Caco-2 (cell line): Measurements from ENCODE around the gene ATXN1. TPM values are rescaled to one million over a fixed set of nuclear protein-coding genes. Genes with fewer than 3 reads are reported as not detected.
A peak's percentile ranks its signal among the peaks of the same experiment; 100 is the strongest.

Source experiments
- BruUV-seq: library from RNA; stranded (reverse); fragments of 400-500 nt; replicated peaks from 2 replicates; lab custom pipeline; 2021; lab: Mats Ljungman, UMichigan
- CTCF ChIA-PET: fragments of 300-600 bp; sonication (Branson Sonifier 250); formaldehyde crosslinking; loops from one replicate; lab custom pipeline; 2022; ENCODE audit warnings: antibody characterized with exemption; lab: Charles Lee
- POLR2A ChIA-PET: fragments of 300-600 bp; sonication (Branson Sonifier 250); formaldehyde crosslinking; loops from one replicate; lab custom pipeline; 2022; ENCODE audit warnings: antibody characterized with exemption; lab: Charles Lee
- DNase-seq, 2 experiments: peaks; one replicate each; pipeline versions ENCODE4 v3.0.0 to v3.0.0-alpha.2; 2020 to 2022
- H3K27me3 ChIP-seq: replicated peaks from 2 replicates; pipeline ENCODE4 v1.6.0; 2011; ENCODE audit warnings: low read length; ENCODE audit not compliant: control insufficient read depth, insufficient read depth
- H3K36me3 ChIP-seq: 2 replicates; pipeline ENCODE4 v1.5.1; 2011; ENCODE audit warnings: low read length; ENCODE audit not compliant: control insufficient read depth, insufficient read depth
- H3K4me1 ChIP-seq: fragments of 250-450 bp; sonication (Bioruptor Pico); 2 replicates; pipeline ENCODE4 v1.5.1; 2020; ENCODE audit warnings: mild to moderate bottlenecking
- H3K4me3 ChIP-seq: 2 replicates; pipeline ENCODE4 v1.5.1; 2011; ENCODE audit warnings: low read depth, mild to moderate bottlenecking, control low read depth, low read length
- H3K9me3 ChIP-seq: fragments of 250-450 bp; sonication (Bioruptor Pico); 2 replicates; pipeline ENCODE4 v1.5.1; 2020; ENCODE audit warnings: mild to moderate bottlenecking, moderate library complexity
- H3K27ac Mint-ChIP-seq: one replicate; pipeline ENCODE4 v1.8.0; 2022; ENCODE audit warnings: mixed read lengths; ENCODE audit not compliant: unreplicated experiment
- H3K27me3 Mint-ChIP-seq: one replicate; pipeline ENCODE4 v1.8.0; 2022; ENCODE audit warnings: mixed read lengths; ENCODE audit not compliant: insufficient read depth, unreplicated experiment
- H3K36me3 Mint-ChIP-seq: one replicate; pipeline ENCODE4 v1.8.0; 2022; ENCODE audit warnings: mild to moderate bottlenecking, mixed read lengths; ENCODE audit not compliant: insufficient read depth, unreplicated experiment
- H3K4me1 Mint-ChIP-seq: one replicate; pipeline ENCODE4 v1.8.0; 2022; ENCODE audit warnings: low read depth, mixed read lengths; ENCODE audit not compliant: unreplicated experiment
- H3K4me3 Mint-ChIP-seq: one replicate; pipeline ENCODE4 v1.8.0; 2022; ENCODE audit warnings: mild to moderate bottlenecking, moderate library complexity, mixed read lengths; ENCODE audit not compliant: unreplicated experiment
- H3K9me3 Mint-ChIP-seq: one replicate; pipeline ENCODE4 v1.8.0; 2022; ENCODE audit warnings: mixed read lengths; ENCODE audit not compliant: unreplicated experiment
- CTCF ChIP-seq, 2 experiments: fragments of 200-600 bp in 1 of 2; IDR thresholded peaks; 1 replicate in 1 of 2; 2 replicates in 1 of 2; pipeline versions ENCODE4 v1.5.1 to v1.8.0; 2011 to 2022; ENCODE audit warnings: antibody characterized with exemption in 1 of 2, control low read depth in 1 of 2, inconsistent platforms in 1 of 2, low read depth in 1 of 2, low read length in 1 of 2, mild to moderate bottlenecking in 1 of 2, moderate library complexity in 1 of 2; ENCODE audit not compliant: insufficient read depth in 1 of 2, severe bottlenecking in 1 of 2, unreplicated experiment in 1 of 2
- intact Hi-C: fragments of 100-400 bp; cut with micrococcal nuclease; formaldehyde crosslinking; loops from one replicate; pipeline ENCODE4 v1.10.0; 2022; ENCODE audit not compliant: unreplicated experiment
- total RNA-seq: library from RNA; stranded (reverse); gene quantifications from 2 replicates; pipeline ENCODE4 v1.2.3, GENCODE V29; 2022

Gene ATXN1
- total RNA-seq, 1 experiment from 2014 or later, result 14.2 TPM

DNA sequence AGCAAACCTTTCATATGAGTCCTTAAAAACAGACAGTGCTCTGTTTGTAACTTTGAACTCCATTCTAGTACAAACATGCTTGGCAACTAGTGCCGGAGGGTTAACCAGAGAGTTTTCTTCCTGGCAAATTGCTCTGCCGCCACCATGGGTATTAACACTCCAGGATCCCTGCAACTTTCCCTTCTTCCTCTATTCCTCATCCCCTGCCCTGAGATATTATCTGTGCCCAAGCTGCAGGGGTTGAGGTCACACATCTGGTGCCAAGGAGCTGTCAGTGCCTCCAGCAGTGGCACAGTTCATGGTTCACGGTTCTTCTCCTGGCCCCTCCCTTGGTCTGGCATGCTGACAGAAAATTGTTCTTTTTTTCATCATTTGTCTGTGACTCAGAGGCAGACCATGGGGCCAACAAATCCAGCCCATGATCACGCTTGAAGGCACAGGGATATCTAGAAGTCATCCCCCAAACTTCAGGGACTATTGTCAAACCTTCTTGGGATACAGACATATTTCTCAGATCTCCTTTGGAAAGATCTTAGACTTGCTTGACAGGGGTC lies 77.5 kb downstream of the ATXN1 start:
- Histone ChIP-seq H3K9me3 (no peaks in the 10 kb centered on the region), H3K4me1 (no peaks in the 10 kb centered on the region; the same call in 1 of the 2 replicates), H3K27me3 (no peaks in the 10 kb centered on the region), H3K36me3 (no peaks in the 10 kb centered on the region), H3K4me3 (no peak overlapping the region)
- intact Hi-C loops, result no loop called here
- CTCF ChIA-PET, result no interaction called here
- H3K36me3 Mint-ChIP-seq, result no peaks in the 10 kb centered on the region
- no peak overlapping the region for H3K4me3 Mint-ChIP-seq
- H3K4me1 Mint-ChIP-seq, result peaks cover 13% of the 10 kb centered on the region
- H3K27me3 Mint-ChIP-seq, result no peaks in the 10 kb centered on the region
- no peak for TF ChIP-seq CTCF (IDR thresholded peaks at IDR 0.05; ENCODE audit: insufficient read depth in 1 of 2, low read depth in 1 of 2, low read length in 1 of 2, severe bottlenecking in 1 of 2, unreplicated experiment in 1 of 2)
- no peaks in the 10 kb centered on the region for H3K9me3 Mint-ChIP-seq
- no peak overlapping the region for H3K27ac Mint-ChIP-seq
- no TSS peak for BruUV-seq
- POLR2A ChIA-PET, result no interaction called here
- no peak for DNase-seq

GRCh38 chr6:16681260-16681873 lies 79.9 kb downstream of the ATXN1 start:
- no TSS peak for BruUV-seq
- intact Hi-C loops, result no loop called here
- TF ChIP-seq CTCF (IDR thresholded peaks at IDR 0.05; ENCODE audit: insufficient read depth in 1 of 2, low read depth in 1 of 2, low read length in 1 of 2, severe bottlenecking in 1 of 2, unreplicated experiment in 1 of 2), result no peak
- Histone ChIP-seq H3K4me3 (no peak overlapping the region), H3K36me3 (no peaks in the 10 kb centered on the region), H3K27me3 (no peaks in the 10 kb centered on the region), H3K4me1 (no peaks in the 10 kb centered on the region), H3K9me3 (no peaks in the 10 kb centered on the region)
- CTCF ChIA-PET, result no interaction called here
- POLR2A ChIA-PET, result no interaction called here
- DNase-seq, result no peak
- Mint-ChIP-seq H3K36me3 (no peaks in the 10 kb centered on the region), H3K9me3 (no peaks in the 10 kb centered on the region), H3K27ac (no peak overlapping the region), H3K27me3 (no peaks in the 10 kb centered on the region), H3K4me1 (peaks cover 13% of the 10 kb centered on the region), H3K4me3 (no peak overlapping the region)

DNA sequence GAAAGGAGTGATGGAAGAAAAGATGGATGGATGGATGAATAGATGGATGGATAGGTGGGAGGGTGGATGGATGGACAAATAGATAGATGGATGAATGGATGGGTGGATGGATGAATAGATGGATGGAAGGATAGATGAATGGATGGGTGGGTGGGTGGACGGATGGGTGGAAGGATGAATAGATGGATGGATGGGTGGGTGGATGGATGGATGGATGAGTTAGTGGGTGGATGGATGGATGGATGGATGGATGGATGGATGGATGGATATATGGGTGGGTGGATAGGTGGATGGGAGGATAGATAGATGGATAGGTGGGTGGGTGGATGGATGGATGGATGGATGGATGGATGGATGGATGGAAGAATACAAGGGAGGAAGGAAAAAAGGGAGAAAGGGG lies 82.2 kb downstream of the ATXN1 start:
- no peak for TF ChIP-seq CTCF (IDR thresholded peaks at IDR 0.05; ENCODE audit: insufficient read depth in 1 of 2, low read depth in 1 of 2, low read length in 1 of 2, severe bottlenecking in 1 of 2, unreplicated experiment in 1 of 2)
- Histone ChIP-seq H3K27me3 (no peaks in the 10 kb centered on the region), H3K9me3 (no peaks in the 10 kb centered on the region), H3K36me3 (no peaks in the 10 kb centered on the region), H3K4me3 (no peak overlapping the region), H3K4me1 (no peaks in the 10 kb centered on the region)
- Mint-ChIP-seq H3K4me1 (peaks cover 11% of the 10 kb centered on the region), H3K27ac (peak overlapping the region; percentile 8), H3K36me3 (no peaks in the 10 kb centered on the region), H3K27me3 (no peaks in the 10 kb centered on the region), H3K9me3 (no peaks in the 10 kb centered on the region), H3K4me3 (no peak overlapping the region)
- ChIA-PET POLR2A (no interaction called here), CTCF (no interaction called here)
- BruUV-seq, result no TSS peak
- intact Hi-C loops, result no loop called here
- DNase-seq, result no peak
